ENCODE data around the gene CUL2.
"Not testable (repeated sequence)": the region's sequence is repeated elsewhere in the genome, so short reads cannot be mapped to it uniquely, and the experiment has no call there.

The CUL2 gene

DNA sequence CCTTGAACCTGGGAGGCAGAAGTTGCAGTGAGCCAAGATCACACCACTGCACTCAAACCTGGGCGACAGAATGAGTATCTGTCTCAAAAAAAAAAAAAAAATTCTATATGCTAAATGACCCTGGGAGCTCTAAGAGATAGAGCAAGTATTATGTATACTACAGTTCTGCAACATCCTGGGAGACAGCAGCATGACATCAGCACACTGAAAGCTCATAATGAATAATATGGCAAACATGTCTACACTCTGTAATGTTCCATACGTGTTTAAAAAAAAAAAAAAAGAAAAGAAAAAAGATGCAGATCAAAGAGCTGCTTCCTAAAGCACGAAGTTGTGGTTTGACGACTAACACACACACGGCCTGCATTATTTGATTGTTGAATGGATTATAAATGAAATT, 72.5 kb downstream of the CUL2 start:
- no peak for DNase-seq

DNA sequence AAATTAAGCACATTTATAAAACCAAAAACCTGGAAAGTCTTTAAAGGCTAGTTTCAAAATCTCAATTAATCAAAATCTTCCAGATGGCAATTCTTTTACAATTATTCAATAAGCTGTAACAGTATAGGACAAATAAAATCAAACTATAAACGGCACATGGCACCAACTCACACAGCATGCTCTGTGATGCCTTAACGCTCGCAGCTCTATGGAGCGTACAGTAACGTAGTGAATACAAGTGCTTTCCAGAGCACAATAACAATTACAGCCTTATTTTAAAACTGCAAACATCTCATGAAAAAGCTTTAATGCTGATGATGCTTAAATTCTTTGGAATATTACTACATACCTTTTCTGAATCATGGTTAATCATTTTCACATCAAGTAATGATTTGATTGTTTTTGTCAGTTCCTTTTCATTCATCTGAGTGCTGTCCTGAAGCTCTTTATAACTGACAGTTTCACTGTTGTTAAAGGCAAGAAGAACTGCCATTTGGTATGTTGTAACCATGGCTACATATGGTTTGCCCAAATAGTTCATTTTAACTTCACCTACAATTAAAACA, 74.2 kb downstream of the CUL2 start:
- DNase-seq, result no peak

GRCh38 chr10:35012781-35013180, 77.4 kb downstream of the CUL2 start:
- DNase-seq, result no peak

DNA sequence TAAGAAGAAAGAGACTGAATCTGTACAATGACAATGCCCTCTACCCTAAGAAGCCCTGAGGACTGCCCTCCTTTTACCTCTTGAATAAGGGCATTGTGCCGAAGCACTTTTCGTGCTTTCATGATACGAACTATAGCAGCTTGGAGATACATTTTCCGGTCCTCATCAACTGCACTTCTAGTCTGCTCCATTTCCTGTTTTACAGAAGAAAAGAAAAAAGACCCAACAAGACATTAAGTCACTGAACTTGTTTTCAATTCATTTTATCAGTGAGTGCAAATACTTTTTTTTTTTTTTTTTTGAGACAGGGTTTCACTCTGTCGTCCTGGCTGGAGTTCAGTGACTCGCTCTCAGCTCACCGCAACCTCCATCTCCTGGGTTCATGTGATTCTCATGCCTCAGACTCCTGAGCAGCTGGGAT, 78.4 kb downstream of the CUL2 start:
- DNase-seq, result no peak

DNA sequence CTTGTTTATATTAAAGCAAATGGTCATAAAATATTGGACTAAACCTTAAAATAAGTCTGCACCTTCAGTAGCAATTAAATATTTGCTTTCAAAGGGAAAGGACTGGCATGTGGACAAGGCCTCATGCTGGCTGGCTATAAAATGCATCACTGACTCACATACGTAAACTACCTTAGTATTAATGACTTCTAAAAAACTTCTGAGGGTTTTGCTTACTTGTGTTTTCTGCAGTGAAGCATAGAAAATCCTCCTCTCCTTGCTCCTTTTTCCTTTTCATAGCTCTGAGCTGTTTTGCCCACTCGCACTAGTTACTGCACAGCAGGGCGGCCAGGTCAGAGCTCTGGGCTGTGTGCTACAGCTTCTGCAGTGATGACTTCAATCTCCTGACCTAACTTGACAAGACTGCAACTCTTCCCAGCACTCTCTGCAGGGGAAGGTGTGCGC, 82.3 kb downstream of the CUL2 start:
- no peak for DNase-seq

- no peak for DNase-seq
Measured at GRCh38 chr10:35006836-35007235, 83.3 kb downstream of the CUL2 start.

GRCh38 chr10:35005868-35006267, 84.3 kb downstream of the CUL2 start:
- DNase-seq, result no peak

- DNase-seq, result no peak
Measured at GRCh38 chr10:35004651-35005050, 85.5 kb downstream of the CUL2 start.

DNA sequence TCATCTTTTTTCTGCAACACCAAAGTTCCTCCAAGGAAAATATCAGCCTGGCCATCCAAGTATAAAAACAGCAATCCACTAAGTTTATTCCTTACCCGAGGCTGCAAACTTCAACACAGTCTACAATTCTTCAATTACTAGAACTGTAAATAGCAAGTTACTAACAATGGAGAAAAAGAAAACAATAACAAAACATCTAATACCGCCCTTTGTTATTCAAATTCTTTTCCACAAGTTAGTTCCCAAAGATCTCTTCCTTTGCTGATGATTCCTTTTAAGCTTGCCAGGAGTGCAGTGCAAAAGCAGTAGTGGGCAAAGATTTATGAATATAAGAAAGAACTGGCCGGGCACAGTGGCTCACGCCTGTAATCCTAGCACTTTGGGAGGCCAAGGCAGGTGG, 86.2 kb downstream of the CUL2 start:
- DNase-seq, result no peak

GRCh38 chr10:35000936-35001335, 89.2 kb downstream of the CUL2 start:
- no peak for DNase-seq

DNA sequence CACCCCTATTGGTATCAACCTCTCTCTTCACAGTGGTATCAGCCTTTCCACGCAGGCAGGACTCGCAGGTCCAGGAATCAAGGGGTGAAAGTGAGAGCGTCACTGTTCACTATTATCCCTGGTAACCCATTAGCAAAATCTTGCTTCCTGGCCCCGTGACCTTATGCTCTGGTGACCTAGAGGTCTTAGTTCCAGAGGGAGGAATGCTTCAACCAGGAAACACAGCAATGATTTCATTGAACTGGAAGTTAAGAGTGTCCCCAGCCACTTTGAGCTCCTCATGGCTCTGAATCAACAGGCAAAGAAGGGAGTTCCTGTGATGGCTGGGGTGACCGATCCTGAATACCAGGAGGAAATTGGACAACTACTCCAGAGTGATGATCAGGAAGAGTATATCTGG, 90.6 kb downstream of the CUL2 start:
- no peak for DNase-seq

DNA sequence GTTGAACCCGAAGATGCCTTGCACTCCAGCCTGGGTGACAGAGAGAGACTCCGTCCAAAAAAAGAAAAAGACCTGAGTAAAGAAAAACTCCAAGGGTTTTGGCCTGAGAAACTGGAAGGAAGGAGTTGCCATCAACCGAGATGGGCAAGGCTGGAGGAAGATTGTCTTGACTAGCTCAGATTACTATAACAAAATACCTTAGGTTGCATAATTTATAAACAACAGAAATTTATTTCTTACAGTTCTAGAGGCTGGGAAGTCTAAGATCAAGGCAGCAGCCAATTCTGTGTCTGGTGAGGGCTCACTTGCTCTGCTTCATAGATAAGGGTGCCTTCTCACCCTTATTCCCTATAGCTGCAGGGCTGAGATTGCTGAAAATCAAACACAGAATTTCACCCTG, 91.2 kb downstream of the CUL2 start:
- DNase-seq, result no peak

- no peak for DNase-seq
Measured at GRCh38 chr10:34996843-34997242, 93.3 kb downstream of the CUL2 start.

DNA sequence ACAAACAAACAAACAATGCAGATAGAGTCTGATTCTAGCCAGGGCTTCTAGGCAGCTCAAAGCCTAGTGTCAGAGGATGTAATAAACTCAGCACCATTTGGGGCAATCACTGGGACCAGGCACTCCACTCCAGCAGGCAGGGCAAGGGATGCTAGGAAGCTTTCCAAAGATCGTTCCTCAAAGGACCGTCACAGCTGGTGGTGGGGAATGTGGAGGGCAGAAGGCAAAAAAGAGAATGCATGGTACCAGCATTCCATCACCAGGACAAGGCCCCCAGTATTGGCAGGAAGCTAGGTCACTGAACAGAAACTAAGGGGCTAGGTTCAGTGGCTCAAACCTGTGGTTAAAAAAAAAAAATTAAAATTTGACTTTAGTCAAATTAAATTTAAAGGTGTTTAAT, 94.2 kb downstream of the CUL2 start:
- DNase-seq, result no peak

DNA sequence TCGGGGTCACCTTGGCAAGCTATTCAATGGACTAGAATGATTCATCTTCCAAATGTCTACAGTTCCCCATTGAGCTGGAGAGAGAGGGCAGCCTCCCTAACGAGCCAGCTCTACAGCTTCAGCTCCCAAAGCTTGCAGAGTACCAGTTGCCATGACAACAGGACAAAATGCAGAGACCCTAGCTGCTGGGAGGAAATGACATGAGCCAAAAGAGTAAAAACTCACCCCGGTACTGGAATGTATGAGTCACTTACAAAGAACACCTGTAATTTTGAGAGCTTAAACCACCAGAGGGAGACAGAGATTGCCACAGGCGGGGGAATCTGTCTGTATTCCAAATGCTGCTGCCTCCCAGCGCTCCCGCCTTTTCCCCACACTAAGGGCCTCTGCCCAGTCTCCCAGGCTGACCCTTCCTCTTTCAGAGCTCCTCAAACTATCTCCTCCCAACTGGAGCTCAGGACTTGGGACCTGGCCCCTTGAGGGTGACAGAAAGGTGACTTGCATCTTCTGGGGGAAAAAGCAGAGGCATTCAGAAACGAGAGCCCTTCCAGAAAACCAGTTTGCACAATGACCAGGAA, 95.5 kb downstream of the CUL2 start:
- peak; percentile 43 for DNase-seq

DNA sequence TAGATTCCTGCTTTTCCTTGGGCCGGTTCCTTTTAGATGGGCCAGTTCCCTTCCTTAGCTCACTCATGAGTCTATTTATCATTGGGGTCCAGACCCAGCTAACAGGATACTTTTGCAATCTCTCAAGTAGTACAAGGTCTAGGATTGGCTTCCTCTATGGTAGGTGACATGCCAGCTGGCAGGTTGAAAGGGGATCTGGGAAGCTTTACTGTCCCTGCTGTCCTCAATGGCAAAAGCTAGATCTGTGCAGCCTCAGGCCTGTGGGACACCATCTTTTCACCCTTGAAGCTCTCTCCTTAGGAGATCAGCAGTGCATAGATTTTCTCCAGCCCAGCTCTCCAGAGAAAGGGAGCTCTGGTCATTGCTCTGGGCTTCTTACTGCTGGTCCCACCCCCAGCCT, 96.4 kb downstream of the CUL2 start:
- no peak for DNase-seq

- DNase-seq, result not testable (repeated sequence)
Measured at GRCh38 chr10:34991117-34991516, 99.0 kb downstream of the CUL2 start.

- no peak for DNase-seq
Measured at GRCh38 chr10:34988397-34989067, 101.6 kb downstream of the CUL2 start.

DNA sequence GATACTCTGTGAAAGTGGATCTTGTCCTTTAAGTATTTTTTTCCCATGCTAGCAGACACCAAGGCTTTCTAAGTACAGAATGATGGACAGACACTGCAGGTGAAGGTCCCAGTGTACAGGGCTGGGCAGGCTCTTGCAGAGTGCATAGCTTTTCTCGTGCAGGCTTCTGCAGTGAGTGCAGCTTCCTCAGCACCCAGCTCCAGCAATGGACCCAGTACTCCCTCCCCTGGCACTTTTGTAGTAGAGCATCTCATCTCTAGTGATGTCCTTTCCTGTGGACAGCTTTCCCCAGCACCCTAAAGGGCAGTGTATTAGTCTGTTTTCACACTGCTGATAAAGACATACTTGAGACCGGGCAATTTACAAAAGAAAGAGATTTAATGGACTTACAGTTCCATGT, 104.3 kb downstream of the CUL2 start:
- no peak for DNase-seq

GRCh38 chr10:34985146-34985545, 105.0 kb downstream of the CUL2 start:
- no peak for DNase-seq

GRCh38 chr10:34981844-34982243, 108.3 kb downstream of the CUL2 start:
- no peak for DNase-seq

GRCh38 chr10:34979938-34980337, 110.2 kb downstream of the CUL2 start:
- DNase-seq, result no peak

- no peak for DNase-seq
Measured at GRCh38 chr10:34978080-34978479, 112.1 kb downstream of the CUL2 start.

DNA sequence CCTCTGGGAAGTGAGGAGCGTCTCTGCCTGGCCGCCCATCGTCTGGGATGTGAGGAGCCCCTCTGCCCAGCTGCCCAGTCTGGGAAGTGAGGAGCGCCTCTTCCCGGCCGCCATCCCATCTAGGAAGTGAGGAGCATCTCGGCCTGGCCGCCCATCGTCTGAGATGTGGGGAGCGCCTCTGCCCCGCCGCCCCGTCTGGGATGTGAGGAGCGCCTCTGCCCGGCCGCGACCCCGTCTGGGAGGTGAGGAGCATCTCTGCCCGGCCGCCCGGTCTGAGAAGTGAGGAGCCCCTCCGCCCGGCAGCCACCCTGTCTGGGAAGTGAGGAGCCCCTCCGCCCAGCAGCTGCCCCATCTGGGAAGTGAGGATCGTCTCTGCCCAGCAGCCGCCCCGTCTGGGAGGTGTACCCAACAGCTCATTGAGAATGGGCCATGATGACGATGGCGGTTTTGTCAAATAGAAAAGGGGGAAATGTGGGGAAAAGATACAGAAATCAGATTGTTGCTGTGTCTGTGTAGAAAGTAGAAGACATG, 113.7 kb downstream of the CUL2 start:
- DNase-seq, result not testable (repeated sequence)
